ENCODE measurements around the gene P2RX2.

DNA sequence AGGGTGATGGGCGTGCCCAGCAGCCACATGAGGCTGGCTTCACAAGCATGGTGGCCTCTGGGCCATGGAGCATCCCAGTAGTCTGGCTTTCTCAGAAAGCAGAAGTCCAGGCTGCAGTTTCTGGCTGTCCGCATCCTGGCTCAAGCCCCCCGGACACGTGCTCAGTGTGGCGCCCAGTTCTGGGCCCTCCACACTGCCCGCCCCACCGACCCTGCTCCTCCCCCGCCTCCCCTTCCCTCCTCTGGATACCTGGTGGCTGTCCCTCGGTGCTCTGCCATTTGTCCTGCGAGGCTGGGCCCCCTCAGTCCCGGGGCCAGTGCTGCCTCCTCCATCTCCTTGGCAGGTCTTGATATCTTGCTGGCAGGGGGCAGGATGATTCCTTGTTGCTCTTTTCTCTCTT is 39.8 kb upstream of the P2RX2 start:
- TF ChIP-seq CTCF (IDR thresholded peaks at IDR 0.05) (no peak), EZH2phosphoT487 (IDR thresholded peaks at IDR 0.05) (no peak), EZH2 (IDR thresholded peaks at IDR 0.05) (no peak)

Data from neural progenitor cell (in vitro differentiated cells).